Bronchial epithelial cell (primary cell): ENCODE measurements around the gene KRTAP10-12. TPM values are rescaled to one million over a fixed set of nuclear protein-coding genes. Genes with fewer than 3 reads are reported as not detected.

Source experiments
- DNase-seq: peaks from one replicate; pipeline ENCODE4 v3.0.0-alpha.2; 2010; ENCODE audit warnings: low read depth
- FAIRE-seq: peaks from 2 replicates; lab custom pipeline; 2011; peaks lifted over from hg19 to GRCh38; lab: Jason Lieb, UNC
- H3K27me3 ChIP-seq: 2 replicates; pipeline ENCODE4 v1.5.1; 2011; ENCODE audit warnings: low read length; ENCODE audit not compliant: control insufficient read depth, insufficient read depth
- H3K36me3 ChIP-seq: 2 replicates; pipeline ENCODE4 v1.5.1; 2011; ENCODE audit warnings: low read length; ENCODE audit not compliant: control insufficient read depth, insufficient read depth
- H3K4me3 ChIP-seq: 2 replicates; pipeline ENCODE4 v1.5.1; 2011; ENCODE audit warnings: mild to moderate bottlenecking, low read depth, low read length, control low read depth
- total RNA-seq: library from RNA; depleted of rRNA; stranded (reverse); fragments of >200 nt; gene quantifications from 2 replicates; pipeline ENCODE4 v1.2.1, GENCODE V29; 2014
- TF ChIP-seq, protein P1 (sequence below): IDR thresholded peaks from 2 replicates; pipeline ENCODE4 v1.5.1; 2011; ENCODE audit warnings: mild to moderate bottlenecking, moderate library complexity, low read length, control low read depth, inconsistent platforms; ENCODE audit not compliant: insufficient read depth, severe bottlenecking

KRTAP10-12 gene
- total RNA-seq, 1 donor from 2014 or later: not detected

DNA sequence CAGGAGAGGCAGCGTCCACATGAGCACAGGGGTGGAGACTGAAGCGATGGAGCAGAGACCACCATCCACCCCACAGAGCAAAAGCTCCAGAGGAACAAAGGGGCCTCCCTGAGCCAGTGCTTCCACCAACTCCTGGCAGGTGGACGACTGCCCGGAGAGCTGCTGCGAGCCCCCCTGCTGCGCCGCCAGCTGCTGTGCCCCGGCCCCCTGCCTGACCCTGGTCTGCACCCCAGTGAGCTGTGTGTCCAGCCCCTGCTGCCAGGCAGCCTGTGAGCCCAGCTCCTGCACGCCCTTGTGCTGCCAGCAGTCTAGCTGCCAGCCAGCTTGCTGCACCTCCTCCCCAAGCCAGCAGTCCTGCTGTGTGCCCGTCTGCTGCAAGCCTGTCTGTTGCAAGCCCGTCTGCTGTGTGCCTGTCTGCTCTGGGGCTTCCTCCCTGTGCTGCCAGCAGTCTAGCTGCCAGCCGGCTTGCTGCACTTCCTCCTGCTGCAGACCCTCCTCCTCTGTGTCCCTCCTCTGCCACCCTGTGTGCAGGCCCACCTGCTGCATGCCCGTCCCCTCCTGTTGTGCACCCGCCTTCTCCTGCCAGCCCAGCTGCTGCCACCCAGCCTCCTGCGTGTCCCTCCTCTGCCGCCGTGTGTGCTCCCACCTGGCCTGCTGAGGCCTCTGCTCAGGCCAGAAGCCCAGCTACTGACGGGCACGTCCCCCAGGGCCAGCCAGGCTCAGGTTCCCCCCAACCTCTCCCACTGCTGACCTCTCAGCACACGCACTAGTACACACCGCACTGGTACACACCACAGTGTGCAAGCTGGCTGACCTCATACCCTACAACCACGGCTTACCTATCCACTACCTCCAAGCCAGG is 5.4 kb downstream of the KRTAP10-12 start:
- TF ChIP-seq, protein P1, sequence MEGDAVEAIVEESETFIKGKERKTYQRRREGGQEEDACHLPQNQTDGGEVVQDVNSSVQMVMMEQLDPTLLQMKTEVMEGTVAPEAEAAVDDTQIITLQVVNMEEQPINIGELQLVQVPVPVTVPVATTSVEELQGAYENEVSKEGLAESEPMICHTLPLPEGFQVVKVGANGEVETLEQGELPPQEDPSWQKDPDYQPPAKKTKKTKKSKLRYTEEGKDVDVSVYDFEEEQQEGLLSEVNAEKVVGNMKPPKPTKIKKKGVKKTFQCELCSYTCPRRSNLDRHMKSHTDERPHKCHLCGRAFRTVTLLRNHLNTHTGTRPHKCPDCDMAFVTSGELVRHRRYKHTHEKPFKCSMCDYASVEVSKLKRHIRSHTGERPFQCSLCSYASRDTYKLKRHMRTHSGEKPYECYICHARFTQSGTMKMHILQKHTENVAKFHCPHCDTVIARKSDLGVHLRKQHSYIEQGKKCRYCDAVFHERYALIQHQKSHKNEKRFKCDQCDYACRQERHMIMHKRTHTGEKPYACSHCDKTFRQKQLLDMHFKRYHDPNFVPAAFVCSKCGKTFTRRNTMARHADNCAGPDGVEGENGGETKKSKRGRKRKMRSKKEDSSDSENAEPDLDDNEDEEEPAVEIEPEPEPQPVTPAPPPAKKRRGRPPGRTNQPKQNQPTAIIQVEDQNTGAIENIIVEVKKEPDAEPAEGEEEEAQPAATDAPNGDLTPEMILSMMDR: no peak
- no peak for DNase-seq
- Histone ChIP-seq H3K4me3 (no peak overlapping the region), H3K36me3 (no peaks in the 10 kb centered on the region), H3K27me3 (peaks cover 7% of the 10 kb centered on the region)
- FAIRE-seq: no peak

DNA sequence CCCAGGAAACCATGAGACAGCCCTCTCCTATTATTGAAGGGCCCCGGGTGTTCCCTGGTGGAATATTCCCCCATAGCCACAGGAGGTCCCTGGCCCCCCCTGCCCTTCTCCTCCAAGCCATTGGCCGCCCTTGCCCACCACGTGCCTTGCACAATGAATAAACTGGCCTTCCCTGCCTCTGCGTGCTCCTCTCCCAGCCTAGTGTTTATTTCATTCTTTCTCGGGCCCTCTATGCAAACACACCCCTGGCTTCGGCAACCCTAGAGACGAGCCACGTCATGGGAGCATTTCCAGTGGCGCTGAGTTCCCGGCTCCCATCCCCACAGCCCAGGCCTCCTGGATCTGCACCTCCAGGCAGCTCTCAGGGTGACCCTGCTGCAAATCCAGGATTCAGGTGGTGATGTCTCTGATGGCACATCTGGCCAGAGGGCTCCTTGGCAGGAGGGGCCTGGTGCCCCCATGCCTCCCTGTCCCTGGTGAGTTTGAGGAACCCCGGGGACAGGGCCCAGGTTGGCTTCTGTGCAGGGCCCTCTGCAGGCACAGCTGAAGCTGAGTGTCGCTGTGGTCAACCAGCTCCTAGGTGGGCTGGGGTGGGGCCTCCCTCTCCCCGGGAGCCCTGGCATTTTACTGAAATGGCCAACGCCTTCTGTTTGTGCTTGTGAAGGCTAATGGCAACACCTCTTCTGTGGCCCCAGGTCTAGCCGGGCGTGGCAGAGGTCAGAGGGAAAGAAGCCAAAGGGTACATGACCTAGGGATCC is 6.2 kb downstream of the KRTAP10-12 start:
- peaks cover 13% of the 10 kb centered on the region for H3K27me3 ChIP-seq
- DNase-seq (no peak), FAIRE-seq (no peak)
- TF ChIP-seq, protein P1: no peak
- H3K36me3 ChIP-seq: no peaks in the 10 kb centered on the region
- no peak overlapping the region for H3K4me3 ChIP-seq

DNA sequence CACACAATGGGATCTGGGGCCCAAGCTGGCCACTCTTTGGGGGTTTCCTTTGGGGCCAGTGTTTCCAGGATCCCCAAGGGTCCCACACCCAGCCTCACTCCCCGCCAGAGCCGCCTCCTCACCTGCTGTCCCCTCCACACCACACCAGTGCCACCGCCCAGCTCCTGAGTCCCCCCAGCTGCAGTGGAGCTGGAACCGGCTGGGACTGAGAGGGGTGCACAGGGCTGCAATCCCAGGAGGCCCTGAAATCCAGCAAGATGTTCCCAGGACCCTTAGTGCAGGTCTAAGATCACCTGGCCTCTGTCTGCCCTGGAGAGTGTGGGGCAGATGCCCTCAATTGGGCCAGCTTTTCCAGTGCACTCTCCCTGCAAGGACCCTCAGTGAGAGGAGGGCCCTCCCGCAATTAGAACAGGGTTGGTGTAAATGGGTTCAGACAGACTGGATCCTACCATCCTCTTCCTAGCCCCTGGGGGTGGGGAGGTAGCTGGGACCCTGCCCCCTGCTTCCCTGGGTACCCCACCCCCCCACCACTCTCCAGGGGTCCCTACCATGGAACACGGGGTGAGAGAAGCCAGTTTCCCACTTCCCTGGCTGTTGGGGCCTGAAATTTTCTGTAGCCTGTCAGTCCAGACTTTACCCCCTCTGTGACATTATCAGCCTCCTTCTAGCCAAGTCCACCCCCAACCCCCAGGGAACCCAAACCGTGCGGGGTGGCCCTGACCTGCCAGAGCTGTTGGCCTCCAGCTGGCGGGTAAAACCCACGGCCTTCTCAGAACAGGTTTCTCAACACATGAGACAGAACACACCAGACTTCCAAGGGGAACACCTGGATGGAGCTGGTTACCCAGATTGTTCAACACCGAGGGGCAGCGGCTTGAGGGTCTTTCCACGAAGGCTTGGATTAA is 7.0 kb downstream of the KRTAP10-12 start:
- no peak for DNase-seq
- TF ChIP-seq, protein P1: no peak
- Histone ChIP-seq H3K27me3 (peaks cover 20% of the 10 kb centered on the region), H3K36me3 (no peaks in the 10 kb centered on the region), H3K4me3 (no peak overlapping the region)
- FAIRE-seq: no peak

DNA sequence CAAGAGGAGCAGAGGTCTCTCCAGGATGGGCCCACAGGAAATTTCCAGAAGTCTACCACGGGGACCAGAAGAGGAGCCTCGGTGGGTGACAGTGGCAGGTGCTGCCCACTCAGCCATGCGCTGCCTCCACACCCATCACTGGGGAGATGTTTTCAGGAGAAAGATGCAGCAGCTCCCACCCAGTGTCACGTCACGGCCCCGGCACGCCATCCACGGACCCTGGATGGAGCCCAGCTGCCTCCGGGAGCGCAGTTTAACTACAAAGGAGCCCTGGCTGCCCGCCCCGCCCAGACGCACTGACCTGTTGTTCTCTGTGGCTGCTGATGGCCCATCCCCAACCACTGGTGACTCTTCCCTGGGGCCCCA is 7.6 kb downstream of the KRTAP10-12 start:
- no peak for FAIRE-seq
- DNase-seq: no peak
- H3K36me3 ChIP-seq: no peaks in the 10 kb centered on the region
- TF ChIP-seq, protein P1: no peak
- H3K27me3 ChIP-seq: peaks cover 24% of the 10 kb centered on the region
- H3K4me3 ChIP-seq: no peak overlapping the region

DNA sequence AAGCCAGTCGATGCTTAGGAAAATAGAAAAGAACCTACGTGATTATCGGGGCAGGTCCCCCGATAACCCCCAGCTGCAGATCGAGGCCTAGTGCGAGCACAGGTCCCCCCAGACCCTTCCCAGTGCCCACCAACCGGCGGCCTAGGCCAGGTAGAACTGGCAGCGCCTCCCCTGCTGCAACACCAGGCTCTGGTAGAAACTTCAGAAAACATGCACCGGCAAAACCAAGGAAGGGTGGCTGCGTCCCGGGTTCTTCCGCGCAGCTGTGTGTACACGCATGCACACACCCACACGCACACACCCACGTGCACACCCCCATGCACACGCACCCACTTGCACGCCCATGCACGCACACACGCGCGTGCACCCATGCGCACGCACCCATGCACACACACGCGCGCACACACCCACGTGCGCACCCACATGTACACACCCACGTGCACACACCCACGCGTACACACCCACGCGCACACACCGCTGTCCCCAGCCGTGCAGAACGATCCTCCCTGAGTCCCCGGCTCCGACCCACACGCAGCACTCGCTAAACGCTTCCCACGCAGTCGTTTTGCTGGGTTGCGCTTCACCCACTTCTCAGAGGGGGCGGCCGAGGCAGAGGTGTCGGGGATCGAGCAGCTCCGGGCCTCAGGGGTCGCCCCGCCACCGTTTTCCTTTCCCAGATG is 9.2 kb downstream of the KRTAP10-12 start:
- Histone ChIP-seq H3K4me3 (no peak overlapping the region), H3K36me3 (no peaks in the 10 kb centered on the region), H3K27me3 (peaks cover 28% of the 10 kb centered on the region)
- DNase-seq (no peak), FAIRE-seq (no peak)
- TF ChIP-seq, protein P1: no peak
